OCI-LY3 (cell line): ENCODE data around the gene CCL25.

Experiments
- H2AFZ ChIP-seq: fragments of 200-600, 300-600 bp; shearing (Covaris generic); 2 replicates; pipeline ENCODE4 v1.6.0; 2014; ENCODE audit warnings: antibody characterized with exemption, low read depth, low read length
- H3K27ac ChIP-seq: fragments of 200-600, 300-600 bp; sonication (generic); 2 replicates; pipeline ENCODE4 v1.5.1; 2014; ENCODE audit warnings: mild to moderate bottlenecking, low read length, moderate library complexity, mixed read lengths
- H3K27me3 ChIP-seq: fragments of 200-600, 300-600 bp; sonication (generic); 2 replicates; pipeline ENCODE4 v1.6.1; 2014; ENCODE audit warnings: low read depth, low read length, mixed read lengths
- H3K36me3 ChIP-seq: fragments of 200-600, 300-600 bp; sonication (generic); replicated peaks from 2 replicates; pipeline ENCODE3; 2014; ENCODE audit warnings: low read depth, low read length, mixed read lengths
- H3K4me1 ChIP-seq: fragments of 300-600, 200-600 bp; sonication (generic); 2 replicates; pipeline ENCODE4 v1.6.1; 2014; ENCODE audit warnings: low read length, mixed read lengths
- H3K4me2 ChIP-seq: fragments of 200-600, 300-600 bp; sonication (generic); 2 replicates; pipeline ENCODE4 v1.6.1; 2014; ENCODE audit warnings: low read length, mixed read lengths
- H3K4me3 ChIP-seq: fragments of 300-600, 200-600 bp; sonication (generic); 2 replicates; pipeline ENCODE4 v1.5.1; 2014; ENCODE audit warnings: antibody characterized with exemption, mild to moderate bottlenecking, low read length, moderate library complexity
- H3K79me2 ChIP-seq: fragments of 300-600, 200-600 bp; shearing (Covaris generic); 2 replicates; pipeline ENCODE4 v1.6.1; 2014; ENCODE audit warnings: mild to moderate bottlenecking, low read length, mixed read lengths
- H3K9ac ChIP-seq: fragments of 300-600, 200-600 bp; shearing (Covaris generic); 2 replicates; pipeline ENCODE4 v1.6.0; 2014; ENCODE audit warnings: mild to moderate bottlenecking, low read length, moderate library complexity
- H3K9me3 ChIP-seq: fragments of 200-600, 300-600 bp; shearing (Covaris generic); 2 replicates; pipeline ENCODE4 v1.6.1; 2014; ENCODE audit warnings: low read length, mixed read lengths; ENCODE audit not compliant: insufficient read depth
- H4K20me1 ChIP-seq: fragments of 200-600, 300-600 bp; sonication (generic); 2 replicates; pipeline ENCODE4 v1.6.1; 2016; ENCODE audit warnings: low read length, mixed read lengths; ENCODE audit not compliant: insufficient read depth
- CTCF ChIP-seq: fragments of 200-600, 300-600 bp; sonication (generic); IDR thresholded peaks from 2 replicates; pipeline ENCODE4 v1.5.1; 2014; ENCODE audit warnings: antibody characterized with exemption, low read length, low read depth
- EZH2phosphoT487 ChIP-seq: fragments of 200-600 bp; shearing (Covaris generic); IDR thresholded peaks from 2 replicates; pipeline ENCODE4 v1.6.1; 2018; ENCODE audit warnings: antibody characterized with exemption, mixed run types, low read depth

The CCL25 gene, protein sequence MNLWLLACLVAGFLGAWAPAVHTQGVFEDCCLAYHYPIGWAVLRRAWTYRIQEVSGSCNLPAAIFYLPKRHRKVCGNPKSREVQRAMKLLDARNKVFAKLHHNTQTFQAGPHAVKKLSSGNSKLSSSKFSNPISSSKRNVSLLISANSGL

GRCh38 chr19:8052464-8052859 is at the start of gene CCL25:
Gene CCL25, plus strand, starts transcription at chr19:8052760. Its CDS starts 290 bp downstream, at chr19:8053050.
- Histone ChIP-seq H2AFZ (no peak within 1 kb of the TSS), H3K4me3 (peak within 1 kb of the TSS; percentile 32; the same call in 1 of the 2 replicates), H3K4me2 (peak within 1 kb of the TSS; percentile 43), H3K36me3 (no peaks in the 10 kb centered on the region), H3K79me2 (no peaks in the 10 kb centered on the region), H3K9ac (no peak within 1 kb of the TSS), H3K9me3 (no peaks in the 10 kb centered on the region), H3K4me1 (peaks cover 6% of the 10 kb centered on the region; the same call in 1 of the 2 replicates), H3K27me3 (no peaks in the 10 kb centered on the region), H4K20me1 (no peaks in the 10 kb centered on the region), H3K27ac (no peak within 1 kb of the TSS)
- TF ChIP-seq CTCF (no peak), EZH2phosphoT487 (no peak)

GRCh38 chr19:8004001-8004400 is 48.6 kb upstream of the CCL25 start:
- Histone ChIP-seq H3K79me2 (peaks cover 70% of the 10 kb centered on the region), H3K4me3 (peak overlapping the region; percentile 96), H3K27ac (no peak overlapping the region), H3K9me3 (no peaks in the 10 kb centered on the region), H4K20me1 (peaks cover 52% of the 10 kb centered on the region), H3K9ac (peak overlapping the region; percentile 78), H3K4me1 (peaks cover 20% of the 10 kb centered on the region), H3K4me2 (peak overlapping the region; percentile 83), H3K36me3 (peaks cover 17% of the 10 kb centered on the region), H3K27me3 (no peaks in the 10 kb centered on the region), H2AFZ (no peak overlapping the region)
- TF ChIP-seq EZH2phosphoT487 (no peak), CTCF (no peak)

DNA sequence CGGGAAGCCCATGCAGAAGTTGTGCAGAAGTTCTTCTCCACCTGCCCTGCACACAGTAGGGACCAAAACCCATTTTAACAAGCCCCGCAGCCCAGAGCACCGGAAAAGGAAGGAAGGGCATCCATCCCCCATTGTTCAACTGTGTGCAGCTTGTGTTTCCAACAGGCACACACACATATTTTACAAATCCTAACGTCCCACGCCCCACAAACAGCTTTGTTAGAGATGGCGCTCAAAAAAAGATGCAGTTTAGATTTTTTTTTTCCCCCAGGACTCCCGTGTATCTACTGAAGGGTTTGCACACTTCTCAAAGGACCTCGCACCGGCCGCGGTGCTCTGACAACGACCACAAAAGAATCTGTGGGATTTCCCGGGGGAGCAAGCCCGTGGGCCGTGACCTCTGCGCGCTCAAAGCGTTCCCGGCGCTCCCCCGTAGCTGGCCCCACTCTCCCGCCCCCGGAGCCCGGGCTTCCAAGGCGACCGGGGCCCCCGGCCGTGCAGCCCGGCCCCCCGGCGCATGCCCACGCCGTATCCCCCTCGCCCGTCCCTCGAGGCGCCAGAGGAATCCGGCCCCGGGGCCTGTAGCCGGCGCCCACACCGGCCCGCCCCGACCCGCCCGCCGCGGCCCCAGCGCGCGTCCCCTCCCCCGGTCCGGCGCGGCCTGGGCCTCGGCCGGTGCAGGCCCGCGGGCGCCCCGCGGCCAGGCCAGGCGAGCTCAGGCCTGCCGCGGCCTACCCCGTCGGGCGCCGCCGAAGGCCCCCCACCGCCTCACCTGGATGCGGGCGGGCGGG is 47.6 kb upstream of the CCL25 start:
- Histone ChIP-seq H3K79me2 (peaks cover 61% of the 10 kb centered on the region), H3K4me2 (peak overlapping the region; percentile 83), H3K27ac (peak overlapping the region; percentile 36), H3K36me3 (peaks cover 14% of the 10 kb centered on the region), H3K9me3 (no peaks in the 10 kb centered on the region), H4K20me1 (peaks cover 45% of the 10 kb centered on the region), H2AFZ (no peak overlapping the region), H3K27me3 (no peaks in the 10 kb centered on the region), H3K4me1 (peaks cover 20% of the 10 kb centered on the region), H3K9ac (peak overlapping the region; percentile 78), H3K4me3 (peak overlapping the region; percentile 96)
- no peak for TF ChIP-seq EZH2phosphoT487
- no peak for TF ChIP-seq CTCF

DNA sequence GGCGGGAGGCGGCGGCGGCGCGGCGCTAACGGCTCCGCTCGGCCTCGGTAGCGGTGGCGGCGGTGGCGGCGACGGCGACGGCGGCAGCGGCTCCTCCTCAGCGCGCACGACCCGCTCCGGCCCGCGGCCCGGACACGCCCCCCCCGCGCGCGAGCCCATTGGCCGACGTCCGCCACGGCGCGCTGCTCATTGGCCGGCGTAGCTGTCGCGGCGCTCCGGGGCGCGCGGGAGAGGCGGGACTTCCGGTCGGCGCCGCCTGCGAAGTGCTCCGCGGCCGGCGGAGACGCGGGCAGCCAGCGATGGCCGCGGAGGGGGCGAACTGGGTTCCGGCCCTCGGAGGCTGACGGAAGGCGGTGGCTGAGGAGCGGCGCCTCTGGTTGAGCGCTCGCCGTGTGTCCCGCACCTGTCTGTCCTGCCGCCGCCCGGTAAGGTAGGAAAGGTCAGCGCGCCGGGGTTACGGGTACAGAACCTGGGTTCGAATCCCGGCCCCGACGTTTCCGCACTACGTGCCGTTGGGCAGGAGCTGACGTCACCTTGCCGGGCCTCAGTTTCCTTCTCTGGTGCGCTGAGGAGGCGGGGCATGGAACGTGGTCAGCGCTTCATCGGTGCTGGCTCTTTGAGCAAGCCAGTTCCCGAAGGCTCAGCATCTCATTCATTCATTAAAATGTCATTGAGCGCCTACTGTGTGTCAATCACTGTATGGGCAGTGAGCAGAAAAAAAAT is 46.9 kb upstream of the CCL25 start, which contains the start of gene ELAVL1:
TSS of gene ELAVL1 (minus strand) at position 108 of the 723 bp plus-strand sequence. CDS start 13,826 bp downstream, outside the sequence.
- Histone ChIP-seq H3K4me1 (peaks cover 20% of the 10 kb centered on the region), H3K4me2 (peak within 1 kb of the TSS; percentile 83), H3K27ac (peak within 1 kb of the TSS; percentile 36), H3K79me2 (peaks cover 53% of the 10 kb centered on the region), H3K9ac (peak within 1 kb of the TSS; percentile 78), H3K27me3 (no peaks in the 10 kb centered on the region), H4K20me1 (peaks cover 38% of the 10 kb centered on the region), H3K4me3 (peak within 1 kb of the TSS; percentile 96), H3K9me3 (no peaks in the 10 kb centered on the region), H2AFZ (peak within 1 kb of the TSS; percentile 62), H3K36me3 (peaks cover 6% of the 10 kb centered on the region)
- no peak for TF ChIP-seq EZH2phosphoT487
- TF ChIP-seq CTCF, result no peak
